ENCODE data around the gene RGS9BP. TPM values are rescaled to one million over a fixed set of nuclear protein-coding genes. Genes with fewer than 3 reads are reported as not detected.
A peak's percentile ranks its signal among the peaks of the same experiment; 100 is the strongest.
"Not testable (repeated sequence)": the region's sequence is repeated elsewhere in the genome, so short reads cannot be mapped to it uniquely, and the experiment has no call there.

RGS9BP gene
- total and polyA plus RNA-seq, 2 of the 13 experiments (the other 11 are each of a cell fraction or from before 2014, with no cell fraction given): 0.01 TPM; not detected in 1

GRCh38 chr19:32693151-32694108 lies 17.8 kb downstream of the RGS9BP start:
- H3K9me3 ChIP-seq (ENCODE audit: low read length); ATAC-seq; BruUV-seq (replicated peaks); FAIRE-seq; H2AFZ ChIP-seq (ENCODE audit: low read length); CTCF ChIA-PET (ENCODE audit: low intra/inter-chr PET ratio, low total read pairs); H3K27ac ChIP-seq (ENCODE audit: extremely low read length, insufficient read depth, low read length); H3K27me3 ChIP-seq (ENCODE audit: control insufficient read depth in 1 of 2, insufficient read depth in 2 of 2, low read length in 2 of 2); H3K36me3 ChIP-seq (replicated peaks in 1 of 2; ENCODE audit: control insufficient read depth in 1 of 2, insufficient read depth in 2 of 2, low read length in 2 of 2); H4K20me1 ChIP-seq (ENCODE audit: insufficient read depth, low read length); DNase-seq (ENCODE audit: low spot score): not testable (repeated sequence)
- intact Hi-C loops (cut with micrococcal nuclease; ENCODE audit: unreplicated experiment): loop anchor here (5.0 kb wide), 1 partner anchor 284 kb away; no protein-coding TSS in a partner anchor
- 0 out of 2 replicates have a peak overlapping the region, but pooled peaks have one; percentile 11 for H3K9ac ChIP-seq (ENCODE audit: insufficient read depth, low read depth, low read length)
- H3K79me2 ChIP-seq (ENCODE audit: insufficient read depth, low read length): peaks cover 11% of the 10 kb centered on the region
- peaks cover 65% of the 10 kb centered on the region for H3K4me1 ChIP-seq (ENCODE audit: insufficient read depth, low read length)
- TF ChIP-seq SRF (IDR thresholded peaks at IDR 0.05; ENCODE audit: low read depth, low read length): peak; percentile 58; the same call in 1 of the 2 replicates
- peak; percentile 64 for TF ChIP-seq NFYC (CRISPR knock-in tag; IDR thresholded peaks at IDR 0.05)
- TF ChIP-seq POGZ (CRISPR knock-in tag; IDR thresholded peaks at IDR 0.05): 0 out of 2 replicates have a peak, but pooled peaks have one; percentile 24
- TF ChIP-seq NFYB (CRISPR knock-in tag; IDR thresholded peaks at IDR 0.05): peak; percentile 69
- peak in 1 of 2 experiments; percentile 38; a peak in 1 of 4 replicates for TF ChIP-seq POLR2A (IDR thresholded peaks at IDR 0.05; ENCODE audit: insufficient read depth in 1 of 2, low read depth in 2 of 2, low read length in 2 of 2)
- peak overlapping the region in 1 of 3 experiments; percentile 4; a peak in 3 of 6 replicates for H3K4me3 ChIP-seq (replicated peaks in 1 of 3; ENCODE audit: insufficient read depth in 1 of 3, low read depth in 2 of 3, low read length in 3 of 3)
- in situ Hi-C loops (cut with HindIII; ENCODE audit: extremely low pct_ligation_motif_present, low pct_unique_long_range_greater_than_20kb): loop anchor here (10.0 to 25.0 kb wide), 2 partner anchors 281 to 444 kb away; partner anchors contain the start of genes CEP89, FAAP24 and WDR88
- peak overlapping the region; percentile 91 for H3K4me2 ChIP-seq (ENCODE audit: low read depth, low read length)
- 94% methylated on average over 20 of the region's 20 CpGs for WGBS (ENCODE audit: low lambda C conversion rate)
- POLR2A ChIA-PET: interaction anchor here (0.8 to 1.0 kb wide), 2 partner anchors 18 to 20 kb away, joined by 3 read pairs; partner anchors contain the start of gene RGS9BP

- not testable (repeated sequence) for BruUV-seq (replicated peaks)
These were observed 18.7 kb downstream of the RGS9BP start for GRCh38 chr19:32694316-32694715.

GRCh38 chr19:32694851-32695250 lies 19.2 kb downstream of the RGS9BP start:
- H3K9ac ChIP-seq (ENCODE audit: insufficient read depth, low read depth, low read length); ATAC-seq; BruUV-seq (replicated peaks); POLR2A ChIA-PET; CTCF ChIA-PET (ENCODE audit: low intra/inter-chr PET ratio, low total read pairs); FAIRE-seq; H2AFZ ChIP-seq (ENCODE audit: low read length); H3K27me3 ChIP-seq (ENCODE audit: control insufficient read depth in 1 of 2, insufficient read depth in 2 of 2, low read length in 2 of 2); H3K9me3 ChIP-seq (ENCODE audit: low read length); H3K36me3 ChIP-seq (replicated peaks in 1 of 2; ENCODE audit: control insufficient read depth in 1 of 2, insufficient read depth in 2 of 2, low read length in 2 of 2); H3K27ac ChIP-seq (ENCODE audit: extremely low read length, insufficient read depth, low read length); DNase-seq (ENCODE audit: low spot score); H3K4me3 ChIP-seq (replicated peaks in 1 of 3; ENCODE audit: insufficient read depth in 1 of 3, low read depth in 2 of 3, low read length in 3 of 3): not testable (repeated sequence)
- intact Hi-C loops (cut with micrococcal nuclease; ENCODE audit: unreplicated experiment): loop anchor here (5.0 kb wide), 1 partner anchor 282 kb away; no protein-coding TSS in a partner anchor
- Histone ChIP-seq H3K79me2 (ENCODE audit: insufficient read depth, low read length) (peaks cover 11% of the 10 kb centered on the region), H4K20me1 (ENCODE audit: insufficient read depth, low read length) (peaks cover 11% of the 10 kb centered on the region), H3K4me1 (ENCODE audit: insufficient read depth, low read length) (peaks cover 62% of the 10 kb centered on the region), H3K4me2 (ENCODE audit: low read depth, low read length) (peak overlapping the region; percentile 91; the same call in 1 of the 2 replicates)
- in situ Hi-C loops (cut with HindIII; ENCODE audit: extremely low pct_ligation_motif_present, low pct_unique_long_range_greater_than_20kb): loop anchor here (10.0 to 25.0 kb wide), 2 partner anchors 280 to 442 kb away; partner anchors contain the start of genes CEP89, FAAP24 and WDR88
- WGBS (ENCODE audit: low lambda C conversion rate): 93% methylated on average over 2 of the region's 2 CpGs

More at GRCh38 chr19:32694316-32694715, 18.7 kb downstream of the RGS9BP start:
- H3K9ac ChIP-seq (ENCODE audit: insufficient read depth, low read depth, low read length); H3K27ac ChIP-seq (ENCODE audit: extremely low read length, insufficient read depth, low read length); FAIRE-seq; CTCF ChIA-PET (ENCODE audit: low intra/inter-chr PET ratio, low total read pairs); ATAC-seq; H3K9me3 ChIP-seq (ENCODE audit: low read length); H3K36me3 ChIP-seq (replicated peaks in 1 of 2; ENCODE audit: control insufficient read depth in 1 of 2, insufficient read depth in 2 of 2, low read length in 2 of 2); H2AFZ ChIP-seq (ENCODE audit: low read length); DNase-seq (ENCODE audit: low spot score); H3K27me3 ChIP-seq (ENCODE audit: control insufficient read depth in 1 of 2, insufficient read depth in 2 of 2, low read length in 2 of 2): not testable (repeated sequence)
- Histone ChIP-seq H3K79me2 (ENCODE audit: insufficient read depth, low read length) (peaks cover 11% of the 10 kb centered on the region), H3K4me3 (replicated peaks in 1 of 3; ENCODE audit: insufficient read depth in 1 of 3, low read depth in 2 of 3, low read length in 3 of 3) (peak overlapping the region in 1 of 3 experiments; percentile 1; a peak in 2 of 6 replicates), H3K4me2 (ENCODE audit: low read depth, low read length) (peak overlapping the region; percentile 91), H3K4me1 (ENCODE audit: insufficient read depth, low read length) (peaks cover 65% of the 10 kb centered on the region), H4K20me1 (ENCODE audit: insufficient read depth, low read length) (peaks cover 10% of the 10 kb centered on the region)
- intact Hi-C loops (cut with micrococcal nuclease; ENCODE audit: unreplicated experiment) (loop anchor here (5.0 kb wide), 1 partner anchor 283 kb away; no protein-coding TSS in a partner anchor), in situ Hi-C loops (cut with HindIII; ENCODE audit: extremely low pct_ligation_motif_present, low pct_unique_long_range_greater_than_20kb) (loop anchor here (10.0 to 25.0 kb wide), 2 partner anchors 280 to 443 kb away; partner anchors contain the start of genes CEP89, FAAP24 and WDR88)
- WGBS (ENCODE audit: low lambda C conversion rate): 68% methylated on average over 2 of the region's 2 CpGs
- TF ChIP-seq HNF4A (CRISPR knock-in tag; IDR thresholded peaks at IDR 0.05): peak; percentile 35; the same call in 1 of the 2 replicates
- POLR2A ChIA-PET: interaction anchor here (0.8 to 1.0 kb wide), 2 partner anchors 19 to 21 kb away, joined by 3 read pairs; partner anchors contain the start of gene RGS9BP

Data from HepG2 (cell line).